HepG2 (cell line): ENCODE data around the gene ZNF341. TPM values are rescaled to one million over a fixed set of nuclear protein-coding genes. Genes with fewer than 3 reads are reported as not detected.
A peak's percentile ranks its signal among the peaks of the same experiment; 100 is the strongest.

Experiments
- ATAC-seq: fragments of 200-7000 bp; cut with Tn5 transposase; 3 replicates; pipeline ENCODE4 v1.9.1; 2020; ENCODE audit warnings: mild to moderate bottlenecking, moderate library complexity
- BruUV-seq: library from RNA; stranded (reverse); fragments of 400-500 nt; replicated peaks from 2 replicates; lab custom pipeline; 2021; lab: Mats Ljungman, UMichigan
- CTCF ChIA-PET: fragments of 300-600 bp; formaldehyde crosslinking; extraction: SDS; loops from one replicate; lab custom pipeline; 2021; ENCODE audit warnings: low total read pairs, inconsistent platforms, low intra/inter-chr PET ratio; lab: Yijun Ruan, JAX
- POLR2A ChIA-PET: fragments of 350-600 bp; sonication (Branson Sonifier 250); formaldehyde crosslinking; loops from one replicate; lab custom pipeline; 2020; ENCODE audit warnings: antibody characterized with exemption, inconsistent platforms; lab: Yijun Ruan, JAX
- DNase-seq: peaks from one replicate; pipeline ENCODE4 v3.0.0-alpha.2; 2015; ENCODE audit warnings: low spot score
- FAIRE-seq: peaks from 3 replicates; lab custom pipeline; 2011; peaks lifted over from hg19 to GRCh38; lab: Jason Lieb, UNC
- H2AFZ ChIP-seq: one replicate; pipeline ENCODE4 v1.6.1; 2011; ENCODE audit warnings: low read length, inconsistent platforms
- H3K27ac ChIP-seq: fragments of 300-600 bp; 3 replicates; pipeline ENCODE4 v1.8.0; 2011; ENCODE audit warnings: mixed run types, mild to moderate bottlenecking, mixed read lengths, low read length, inconsistent platforms; ENCODE audit not compliant: insufficient read depth; ENCODE audit errors: extremely low read length
- H3K27me3 ChIP-seq, 2 experiments: fragments of 200-600 bp in 1 of 2; 2 replicates in 1 of 2; 3 replicates in 1 of 2; pipeline versions ENCODE4 v1.6.0 to v1.8.0; 2011; ENCODE audit warnings: low read length in 2 of 2, mild to moderate bottlenecking in 2 of 2, moderate library complexity in 2 of 2, inconsistent platforms in 1 of 2; ENCODE audit not compliant: insufficient read depth in 2 of 2, control insufficient read depth in 1 of 2
- H3K36me3 ChIP-seq, 2 experiments: fragments of 200-600 bp in 1 of 2; replicated peaks in 1 of 2; 2 replicates in 1 of 2; 3 replicates in 1 of 2; pipeline versions ENCODE4 v1.5.1 to v1.8.0; 2011; ENCODE audit warnings: low read length in 2 of 2, inconsistent platforms in 1 of 2; ENCODE audit not compliant: insufficient read depth in 2 of 2, control insufficient read depth in 1 of 2
- H3K4me1 ChIP-seq: 2 replicates; pipeline ENCODE4 v1.5.1; 2012; ENCODE audit warnings: low read length, inconsistent platforms; ENCODE audit not compliant: insufficient read depth
- H3K4me2 ChIP-seq: 2 replicates; pipeline ENCODE4 v1.6.0; 2011; ENCODE audit warnings: low read depth, low read length, inconsistent platforms
- H3K4me3 ChIP-seq, 3 experiments: fragments of 200-600 bp in 1 of 3; sonication (generic), shearing (Covaris generic) in 1 of 3; replicated peaks in 1 of 3; 2 replicates each; pipeline ENCODE4 v1.5.1; 2011 to 2016; ENCODE audit warnings: low read length in 3 of 3, inconsistent platforms in 2 of 3, low read depth in 2 of 3, mild to moderate bottlenecking in 2 of 3, control low read depth in 1 of 3, mixed read lengths in 1 of 3; ENCODE audit not compliant: insufficient read depth in 1 of 3
- H3K79me2 ChIP-seq: one replicate; pipeline ENCODE4 v1.6.1; 2011; ENCODE audit warnings: low read length, inconsistent platforms; ENCODE audit not compliant: insufficient read depth
- H3K9ac ChIP-seq: 2 replicates; pipeline ENCODE4 v1.6.0; 2011; ENCODE audit warnings: mild to moderate bottlenecking, low read depth, low read length, inconsistent platforms; ENCODE audit not compliant: insufficient read depth
- H3K9me3 ChIP-seq: 2 replicates; pipeline ENCODE4 v1.5.1; 2012; ENCODE audit warnings: mild to moderate bottlenecking, low read length
- H4K20me1 ChIP-seq: 2 replicates; pipeline ENCODE4 v1.6.0; 2011; ENCODE audit warnings: inconsistent platforms, mild to moderate bottlenecking, low read length, moderate library complexity; ENCODE audit not compliant: insufficient read depth
- BRD4 ChIP-seq: sonication (generic); formaldehyde crosslinking; IDR thresholded peaks from 2 replicates; pipeline ENCODE4 v1.4.0; 2020; ENCODE audit warnings: missing genetic modification reagents
- E2F5 ChIP-seq: sonication (generic); formaldehyde crosslinking; conservative IDR thresholded peaks from 2 replicates; pipeline ENCODE4 v1.4.0; 2020; ENCODE audit warnings: missing genetic modification reagents
- EZH2 ChIP-seq: conservative IDR thresholded peaks from 2 replicates; pipeline ENCODE4 v1.6.1; 2012; ENCODE audit warnings: mild to moderate bottlenecking, low read depth, low read length, moderate library complexity
- FOXP4 ChIP-seq: sonication (generic); formaldehyde crosslinking; IDR thresholded peaks from 2 replicates; pipeline ENCODE4 v1.4.0; 2020; ENCODE audit warnings: missing genetic modification reagents
- HHEX ChIP-seq: IDR thresholded peaks from 2 replicates; pipeline ENCODE4 v1.6.1; 2016; ENCODE audit warnings: control low read depth
- IRX3 ChIP-seq: sonication (generic); formaldehyde crosslinking; IDR thresholded peaks from 2 replicates; pipeline ENCODE4 v1.8.1; 2023; ENCODE audit warnings: mild to moderate bottlenecking, low read depth, missing genetic modification reagents, borderline replicate concordance
- MXD4 ChIP-seq: IDR thresholded peaks from 2 replicates; pipeline ENCODE4 v1.6.1; 2016; ENCODE audit warnings: mild to moderate bottlenecking, missing biosample characterization, missing genetic modification reagents
- ZNF142 ChIP-seq: sonication (generic); formaldehyde crosslinking; IDR thresholded peaks from 2 replicates; pipeline ENCODE4 v1.4.0; 2020; ENCODE audit warnings: missing genetic modification reagents
- ZNF329 ChIP-seq: sonication (generic); formaldehyde crosslinking; IDR thresholded peaks from 2 replicates; pipeline ENCODE4 v1.9.0; 2021; ENCODE audit warnings: low read depth, mild to moderate bottlenecking, missing genetic modification reagents
- ZNF598 ChIP-seq: sonication (generic); formaldehyde crosslinking; IDR thresholded peaks from 2 replicates; pipeline ENCODE4 v1.5.1; 2020; ENCODE audit warnings: mild to moderate bottlenecking, missing genetic modification reagents, borderline replicate concordance
- ZSCAN12 ChIP-seq: sonication (generic); formaldehyde crosslinking; IDR thresholded peaks from 2 replicates; pipeline ENCODE4 v1.9.0; 2021; ENCODE audit warnings: mild to moderate bottlenecking, missing genetic modification reagents
- WGBS: methylation state at CpG from one replicate; pipeline ENCODE4 v1.1.6; 2017; ENCODE audit warnings: low lambda C conversion rate; 5-methylcytosine and 5-hydroxymethylcytosine counted together
- in situ Hi-C: cut with HindIII; loops from 2 replicates; pipeline ENCODE4 v1.10.0; 2017; ENCODE audit warnings: low pct_unique_long_range_greater_than_20kb; ENCODE audit not compliant: extremely low pct_ligation_motif_present
- intact Hi-C: fragments of 100-400 bp; cut with micrococcal nuclease; formaldehyde crosslinking; loops from one replicate; pipeline ENCODE4 v1.10.0; 2022; ENCODE audit not compliant: unreplicated experiment
- polyA plus RNA-seq, 8 experiments: library from polyadenylated mRNA; depleted of rRNA in 3 of 8; stranded (reverse) in 7 of 8; unstranded in 1 of 8; fragments of >200 nt; fragmentation: Illumina TruSeq in 4 of 8; extraction: Trizol in 4 of 8; gene quantifications; 2 replicates each; pipeline versions ENCODE4 v1.2.1 to v1.2.3, GENCODE V29; 2011 to 2016; ENCODE audit warnings: low read depth in 4 of 8, missing spikeins in 1 of 8, mixed read lengths in 1 of 8; ENCODE audit not compliant: insufficient read depth in 1 of 8
- total RNA-seq, 5 experiments: library from RNA; depleted of rRNA; stranded (reverse); fragments of >200 nt; fragmentation: Illumina TruSeq; extraction: Trizol; gene quantifications; 2 replicates each; pipeline ENCODE4 v1.2.3, GENCODE V29; 2016; ENCODE audit warnings: low read depth in 1 of 5

The ZNF341 gene
- total and polyA plus RNA-seq, 2 of the 13 experiments (the other 11 are each of a cell fraction or from before 2014, with no cell fraction given), result 1.1 to 2.2 TPM

GRCh38 chr20:33686100-33686983, 45.5 kb upstream of the ZNF341 start, which contains the start of gene E2F1 (continued):
- TF ChIP-seq ZSCAN12 (CRISPR knock-in tag) (peak; percentile 87), FOXP4 (CRISPR knock-in tag) (peak; percentile 64), EZH2 (no peak), E2F5 (CRISPR knock-in tag) (peak; percentile 98), ZNF598 (CRISPR knock-in tag) (peak; percentile 50; the same call in 1 of the 2 replicates), IRX3 (peak; percentile 92; the same call in 1 of the 2 replicates), MXD4 (CRISPR knock-in tag) (peak; percentile 98), ZNF329 (CRISPR knock-in tag) (peak; percentile 85)

- ChIA-PET POLR2A (interaction anchor here (1.0 to 1.2 kb wide), 2 partner anchors 12 to 23 kb away, joined by 3 read pairs; no protein-coding TSS in a partner anchor), CTCF (interaction anchor here (0.6 kb wide), 1 partner anchor 33 kb away, joined by 3 read pairs; no protein-coding TSS in a partner anchor)
- BruUV-seq, result TSS peak; percentile 46
- H2AFZ ChIP-seq, result peak overlapping the region; percentile 87
- H3K79me2 ChIP-seq, result peaks cover 21% of the 10 kb centered on the region
- no peak overlapping the region for H3K9ac ChIP-seq
- no peak for FAIRE-seq
- no peaks in the 10 kb centered on the region for H4K20me1 ChIP-seq
- no peak for ATAC-seq
- WGBS, result 68% methylated on average over 14 of the region's 14 CpGs
- no peak for DNase-seq
- H3K27me3 ChIP-seq, result no peaks in the 10 kb centered on the region
- H3K4me3 ChIP-seq, result peak overlapping the region; percentile 18 to 67 (median 27); a peak in 5 of 6 replicates
- H3K9me3 ChIP-seq, result no peaks in the 10 kb centered on the region
- in situ Hi-C loops, result no loop called here
- H3K4me1 ChIP-seq, result peaks cover 66% of the 10 kb centered on the region
- peak overlapping the region; percentile 97 for H3K4me2 ChIP-seq
- no peaks in the 10 kb centered on the region for H3K36me3 ChIP-seq
- no peak overlapping the region for H3K27ac ChIP-seq
- intact Hi-C loops, result loop anchor here (2.0 to 5.0 kb wide), 3 partner anchors 16 to 125 kb away; partner anchors contain the start of gene CHMP4B
- TF ChIP-seq ZNF142 (CRISPR knock-in tag) (0 out of 2 replicates have a peak, but pooled peaks have one; percentile 8), HHEX (0 out of 2 replicates have a peak, but pooled peaks have one; percentile 10), BRD4 (0 out of 2 replicates have a peak, but pooled peaks have one; percentile 44), ZNF598 (CRISPR knock-in tag) (peak; percentile 77; the same call in 1 of the 2 replicates)
Observed at GRCh38 chr20:33686984-33687366, 44.8 kb upstream of the ZNF341 start.
